Testis (tissue), 3 donors: ENCODE results near the gene MOG. TPM values are rescaled to one million over a fixed set of nuclear protein-coding genes. Genes with fewer than 3 reads are reported as not detected.

Experiments used
- DNase-seq: peaks from one replicate; pipeline ENCODE4 v3.0.0-alpha.2; 2019
- H3K27ac ChIP-seq, 2 donors: fragments of 200-600 bp; sonication (generic); one replicate each; pipeline ENCODE4 v1.5.1; 2019
- H3K27me3 ChIP-seq: fragments of 200-600 bp; sonication (generic); one replicate; pipeline ENCODE4 v1.5.1; 2019
- H3K36me3 ChIP-seq: fragments of 200-600 bp; sonication (generic); one replicate; pipeline ENCODE4 v1.5.1; 2017; ENCODE audit warnings: low read depth; ENCODE audit errors: missing control alignments
- H3K4me1 ChIP-seq: fragments of 200-600 bp; sonication (generic); one replicate; pipeline ENCODE4 v1.5.1; 2019
- H3K4me3 ChIP-seq, 2 donors: fragments of 200-600 bp; sonication (generic); one replicate each; pipeline ENCODE4 v1.5.1; 2017 to 2019
- H3K9me3 ChIP-seq: fragments of 200-600 bp; sonication (generic); one replicate; pipeline ENCODE4 v1.5.1; 2017
- POLR2A ChIP-seq: fragments of 450-650 bp; IDR thresholded peaks from one replicate; pipeline ENCODE4 v1.6.1; 2017; ENCODE audit warnings: antibody characterized with exemption, mild to moderate bottlenecking, moderate library complexity
- WGBS, 2 donors: methylation state at CpG; one replicate each; pipeline ENCODE4 v1.1.5; 2018; 5-methylcytosine and 5-hydroxymethylcytosine counted together
- intact Hi-C: fragments of 100-400 bp; cut with DNase I; formaldehyde crosslinking; loops from one replicate; pipeline ENCODE4 v1.15.1; 2023; ENCODE audit warnings: low total_unique reads
- polyA plus RNA-seq: library from polyadenylated mRNA; stranded (reverse); fragments of 350-450 nt; fragmentation: Illumina TruSeq; extraction: RNeasy Lipid Tissue Mini Kit (QIAGEN cat#74804); gene quantifications from one replicate; pipeline ENCODE4 v1.2.3, GENCODE V29; 2014; ENCODE audit warnings: low read depth, low replicate concordance; ENCODE audit not compliant: insufficient read depth
- total RNA-seq, 2 donors: library from RNA; depleted of rRNA; stranded (reverse); fragments of >200 nt; gene quantifications; one replicate each; pipeline ENCODE4 v1.2.3, GENCODE V29; 2016
- TF ChIP-seq, protein P1 (sequence below), 3 experiments: fragments of 450-650 bp in 2 of 3; fragments of 200-600 bp in 1 of 3; sonication (generic) in 1 of 3; IDR thresholded peaks; one replicate each; pipeline ENCODE4 v1.5.1; 2016 to 2019; ENCODE audit warnings: antibody characterized with exemption in 3 of 3, mild to moderate bottlenecking in 2 of 3, moderate library complexity in 1 of 3

MOG gene
- total and polyA plus RNA-seq, 3 donors from 2014 or later = 0.19 to 0.36 TPM; not detected in 1

DNA sequence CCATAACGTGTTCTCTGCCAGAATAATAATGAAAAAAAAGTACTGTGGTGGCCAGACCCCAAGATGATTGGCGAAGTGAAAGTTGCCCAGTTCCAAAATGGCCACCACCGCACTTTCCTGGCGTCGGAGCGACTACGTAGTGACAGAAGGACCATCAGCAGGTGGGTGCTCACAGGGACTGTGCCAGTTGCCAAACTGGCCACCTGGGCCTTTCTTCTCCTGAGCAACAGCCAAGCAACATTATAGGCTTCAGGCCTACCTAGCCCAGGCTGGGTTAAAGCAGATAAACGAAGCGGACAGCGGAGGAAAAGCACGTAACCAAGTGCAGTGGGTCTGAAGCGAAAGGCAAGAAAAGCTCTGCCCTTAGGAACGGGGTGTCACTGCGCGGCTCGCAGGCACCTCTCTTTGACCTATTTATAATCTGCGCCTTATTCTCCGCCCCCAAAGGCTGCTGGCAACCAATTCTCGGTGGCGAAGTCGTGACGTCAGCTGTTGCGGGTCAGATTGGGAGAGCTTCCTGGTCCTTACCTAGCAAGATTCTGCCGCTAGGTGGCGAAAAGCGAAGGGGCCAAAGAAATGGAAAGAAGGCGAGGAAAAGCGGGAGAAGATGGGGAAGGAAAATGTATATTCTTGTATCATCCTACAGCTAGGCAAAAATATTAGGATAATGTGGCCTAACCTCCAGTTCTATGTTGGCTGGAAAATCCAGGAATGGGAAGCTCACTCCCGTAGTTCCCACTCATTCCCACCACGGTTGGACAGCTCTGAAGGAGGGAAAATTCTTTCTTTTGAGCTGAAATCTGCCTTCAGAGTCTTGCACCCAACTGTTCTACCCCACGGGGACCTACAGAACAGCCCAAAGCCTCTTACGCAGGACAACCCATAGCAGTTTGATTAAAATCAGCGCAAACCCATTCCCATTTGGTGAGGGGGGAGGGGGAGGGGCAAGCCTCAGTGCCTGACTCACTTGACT is 6.9 kb upstream of the MOG start:
- intact Hi-C loops = loop anchor here (10.0 kb wide), 1 partner anchor 1075 kb away; the partner anchor contains the start of gene TUBB

DNA sequence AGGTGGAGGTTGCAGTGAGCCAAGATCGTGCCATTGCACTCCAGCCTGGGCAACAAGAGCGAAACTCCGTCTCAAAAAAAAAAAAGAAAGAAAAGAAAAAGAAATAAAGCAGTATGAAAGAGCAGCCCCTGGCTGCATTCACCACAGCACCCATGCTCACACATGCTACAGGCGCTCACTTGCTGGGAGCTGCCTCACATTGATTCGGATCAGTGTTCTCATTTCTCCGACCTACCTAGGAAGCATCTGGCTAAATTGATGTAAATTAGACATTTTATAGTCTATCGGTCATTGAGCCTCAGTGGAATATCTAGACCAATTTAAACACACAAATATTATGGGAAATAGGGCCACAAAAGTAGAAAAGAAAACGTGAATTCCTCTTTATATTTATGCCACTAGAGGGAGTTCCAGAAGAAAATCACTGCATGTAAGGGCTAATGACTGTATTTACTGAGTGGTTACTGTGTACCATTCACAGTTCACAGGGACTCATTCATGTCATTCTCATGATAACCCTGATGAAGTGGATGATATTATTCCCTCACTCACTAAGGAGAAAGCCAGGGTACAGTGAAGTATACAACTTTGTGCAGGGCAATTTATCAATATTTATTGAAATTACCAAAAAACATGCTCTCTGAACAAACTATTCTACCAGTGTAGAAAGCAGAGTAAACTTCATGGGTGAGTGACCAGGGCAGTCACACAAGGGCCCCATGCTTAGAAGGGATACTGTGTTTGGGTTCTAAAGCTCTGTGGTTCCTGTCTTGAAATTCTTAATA is 5.3 kb upstream of the MOG start:
- Histone ChIP-seq H3K27me3 (no peaks in the 10 kb centered on the region), H3K36me3 (no peaks in the 10 kb centered on the region), H3K4me1 (no peaks in the 10 kb centered on the region), H3K4me3 (no peak overlapping the region), H3K9me3 (no peaks in the 10 kb centered on the region), H3K27ac (no peak overlapping the region)
- 49 to 60% methylated on average over 8 of the region's 8 CpGs for WGBS, 2 donors
- intact Hi-C loops = no loop called here
- TF ChIP-seq, protein P1, sequence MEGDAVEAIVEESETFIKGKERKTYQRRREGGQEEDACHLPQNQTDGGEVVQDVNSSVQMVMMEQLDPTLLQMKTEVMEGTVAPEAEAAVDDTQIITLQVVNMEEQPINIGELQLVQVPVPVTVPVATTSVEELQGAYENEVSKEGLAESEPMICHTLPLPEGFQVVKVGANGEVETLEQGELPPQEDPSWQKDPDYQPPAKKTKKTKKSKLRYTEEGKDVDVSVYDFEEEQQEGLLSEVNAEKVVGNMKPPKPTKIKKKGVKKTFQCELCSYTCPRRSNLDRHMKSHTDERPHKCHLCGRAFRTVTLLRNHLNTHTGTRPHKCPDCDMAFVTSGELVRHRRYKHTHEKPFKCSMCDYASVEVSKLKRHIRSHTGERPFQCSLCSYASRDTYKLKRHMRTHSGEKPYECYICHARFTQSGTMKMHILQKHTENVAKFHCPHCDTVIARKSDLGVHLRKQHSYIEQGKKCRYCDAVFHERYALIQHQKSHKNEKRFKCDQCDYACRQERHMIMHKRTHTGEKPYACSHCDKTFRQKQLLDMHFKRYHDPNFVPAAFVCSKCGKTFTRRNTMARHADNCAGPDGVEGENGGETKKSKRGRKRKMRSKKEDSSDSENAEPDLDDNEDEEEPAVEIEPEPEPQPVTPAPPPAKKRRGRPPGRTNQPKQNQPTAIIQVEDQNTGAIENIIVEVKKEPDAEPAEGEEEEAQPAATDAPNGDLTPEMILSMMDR (IDR thresholded peaks at IDR 0.05) = peak in 2 of 3 experiments; percentile 42 to 64
- no peak for TF ChIP-seq POLR2A
- no peak for DNase-seq

More for the DNA sequence above, 6.9 kb upstream of the MOG start:
- Histone ChIP-seq H3K9me3 (no peaks in the 10 kb centered on the region), H3K36me3 (no peaks in the 10 kb centered on the region), H3K4me1 (no peaks in the 10 kb centered on the region), H3K27me3 (no peaks in the 10 kb centered on the region), H3K27ac (peak overlapping the region; percentile 93 to 96), H3K4me3 (peak overlapping the region; percentile 58 to 65)
- DNase-seq = peak; percentile 100
- TF ChIP-seq, protein P1 (IDR thresholded peaks at IDR 0.05) = peak; percentile 94 to 98 (median 97)
- TF ChIP-seq POLR2A = peak; percentile 84
- WGBS, 2 donors = 2 to 4% methylated on average over 33 of the region's 33 CpGs

DNA sequence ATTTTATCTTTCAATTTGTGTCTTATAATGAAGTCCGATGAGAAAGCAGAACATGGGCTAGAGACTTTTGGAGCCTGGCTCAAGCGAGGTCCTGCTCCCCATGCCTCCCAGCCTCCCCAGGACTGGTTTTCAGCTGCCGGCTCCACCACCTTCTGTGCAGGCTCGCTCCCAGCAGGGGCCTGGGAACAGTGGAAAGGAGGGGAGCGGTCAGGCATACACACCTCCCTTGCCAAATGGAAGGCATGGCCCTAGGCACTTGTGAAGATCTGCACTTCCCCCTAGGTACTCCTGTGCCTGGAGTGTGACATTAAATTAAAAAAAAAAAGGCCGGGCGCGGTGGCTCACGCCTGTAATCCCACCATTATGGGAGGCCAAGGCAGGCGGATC is 4.7 kb upstream of the MOG start:
- intact Hi-C loops = no loop called here
- H3K4me1 ChIP-seq = no peaks in the 10 kb centered on the region
- 61 to 74% methylated on average over 9 to 10 of the region's 10 CpGs for WGBS, 2 donors

DNA sequence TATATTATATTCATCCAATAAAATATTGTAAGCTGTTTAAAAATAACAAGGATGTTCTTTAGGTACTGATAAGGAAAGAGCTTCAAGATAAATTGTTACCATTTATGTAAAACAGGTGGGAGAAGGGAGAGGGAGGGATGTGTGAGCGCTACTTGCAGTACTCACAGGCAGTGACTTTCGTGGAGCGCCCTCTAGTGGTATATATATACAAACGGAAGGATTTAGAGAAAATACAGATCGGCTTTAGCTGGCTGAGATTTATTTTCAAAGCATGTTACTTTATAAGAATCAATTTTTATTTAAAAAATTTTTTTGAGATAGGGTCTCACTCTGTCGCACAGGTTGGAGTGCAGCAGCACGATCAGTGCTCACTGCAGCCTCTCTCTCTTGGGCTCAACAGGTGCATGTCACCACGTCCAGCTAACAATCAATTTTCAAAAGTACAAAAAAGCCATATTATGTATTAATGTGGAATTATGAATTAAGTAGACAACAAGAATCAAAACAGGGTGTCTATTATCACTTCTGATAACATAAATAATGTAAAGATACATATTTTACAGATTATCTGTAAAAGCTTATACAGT is 3.3 kb upstream of the MOG start:
- Histone ChIP-seq H3K27me3 (no peaks in the 10 kb centered on the region), H3K36me3 (no peaks in the 10 kb centered on the region), H3K4me1 (no peaks in the 10 kb centered on the region), H3K4me3 (no peak overlapping the region), H3K9me3 (no peaks in the 10 kb centered on the region), H3K27ac (no peak overlapping the region)
- 12 to 16% methylated on average over 8 of the region's 8 CpGs for WGBS, 2 donors
- DNase-seq = peak; percentile 73
- intact Hi-C loops = no loop called here
- TF ChIP-seq, protein P1 (IDR thresholded peaks at IDR 0.05) = peak in 2 of 3 experiments; percentile 60 to 93
- no peak for TF ChIP-seq POLR2A

More for the DNA sequence above, 4.7 kb upstream of the MOG start:
- TF ChIP-seq POLR2A = no peak
- TF ChIP-seq, protein P1 (IDR thresholded peaks at IDR 0.05) = no peak
- no peak overlapping the region for H3K4me3 ChIP-seq
- H3K9me3 ChIP-seq = no peaks in the 10 kb centered on the region
- no peak for DNase-seq
- no peak overlapping the region for H3K27ac ChIP-seq
- H3K27me3 ChIP-seq = no peaks in the 10 kb centered on the region
- no peaks in the 10 kb centered on the region for H3K36me3 ChIP-seq
